Suprapubic skin (tissue), 4 donors: Measurements from ENCODE around the gene TCAP.

ENCODE experiments used
- EP300 ChIP-seq: sonication (generic); formaldehyde crosslinking; IDR thresholded peaks from one replicate; pipeline ENCODE4 v1.6.1; 2017; ENCODE audit warnings: antibody characterized with exemption
- POLR2A ChIP-seq, 2 donors: fragments of 450-650 bp; IDR thresholded peaks; one replicate each; pipeline ENCODE4 v1.6.1; 2017; ENCODE audit warnings: antibody characterized with exemption in 2 of 2, mild to moderate bottlenecking in 2 of 2, moderate library complexity in 2 of 2
- POLR2AphosphoS5 ChIP-seq, 3 donors: sonication (generic); formaldehyde crosslinking; IDR thresholded peaks; one replicate each; pipeline ENCODE4 v1.6.1; 2017; ENCODE audit warnings: antibody characterized with exemption in 3 of 3
- TF ChIP-seq, protein P1 (sequence below), 2 donors: fragments of 200-600 bp in 1 of 2; fragments of 450-650 bp in 1 of 2; sonication (generic) in 1 of 2; IDR thresholded peaks; one replicate each; pipeline ENCODE4 v1.5.1; 2016 to 2019; ENCODE audit warnings: antibody characterized with exemption in 2 of 2, mild to moderate bottlenecking in 1 of 2, moderate library complexity in 1 of 2

DNA sequence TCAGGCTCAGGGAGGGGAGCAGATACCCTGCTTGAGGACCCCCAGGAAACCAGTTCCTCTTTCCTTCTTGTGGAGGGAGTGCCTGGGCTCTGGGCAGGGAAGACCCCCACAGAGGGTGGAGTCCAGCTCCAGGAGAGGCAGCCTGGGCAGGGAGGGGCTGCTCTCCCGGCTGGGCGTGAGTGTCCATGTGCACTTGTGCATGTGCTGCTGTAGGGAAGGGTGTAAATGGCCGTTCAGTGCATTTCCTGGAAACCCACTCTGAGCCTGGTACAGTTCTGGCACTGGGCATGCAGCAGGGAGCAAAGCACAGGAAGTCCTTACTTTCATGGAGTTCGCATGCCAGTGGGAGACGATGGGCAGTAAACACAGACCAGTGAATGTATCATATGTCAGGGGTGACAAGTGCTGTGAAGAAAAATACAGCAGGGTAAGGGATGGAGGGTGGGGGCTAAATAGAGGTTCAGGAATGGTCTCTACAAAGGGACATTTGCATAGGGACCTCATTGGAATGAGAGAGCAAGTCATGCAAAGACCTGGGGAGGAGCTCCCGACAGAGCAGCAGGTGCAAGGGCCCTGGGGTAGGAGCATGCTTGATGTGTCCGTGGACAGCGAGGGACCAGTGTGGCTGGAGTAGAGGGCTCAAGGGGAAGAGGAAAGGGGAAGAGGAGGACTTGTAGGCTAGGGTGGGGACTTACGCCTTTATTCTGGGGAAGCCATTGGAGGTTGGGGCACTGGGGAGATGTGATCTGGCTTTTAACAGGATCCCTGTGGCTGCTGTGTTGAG, 22.7 kb upstream of the TCAP start:
- TF ChIP-seq, protein P1, sequence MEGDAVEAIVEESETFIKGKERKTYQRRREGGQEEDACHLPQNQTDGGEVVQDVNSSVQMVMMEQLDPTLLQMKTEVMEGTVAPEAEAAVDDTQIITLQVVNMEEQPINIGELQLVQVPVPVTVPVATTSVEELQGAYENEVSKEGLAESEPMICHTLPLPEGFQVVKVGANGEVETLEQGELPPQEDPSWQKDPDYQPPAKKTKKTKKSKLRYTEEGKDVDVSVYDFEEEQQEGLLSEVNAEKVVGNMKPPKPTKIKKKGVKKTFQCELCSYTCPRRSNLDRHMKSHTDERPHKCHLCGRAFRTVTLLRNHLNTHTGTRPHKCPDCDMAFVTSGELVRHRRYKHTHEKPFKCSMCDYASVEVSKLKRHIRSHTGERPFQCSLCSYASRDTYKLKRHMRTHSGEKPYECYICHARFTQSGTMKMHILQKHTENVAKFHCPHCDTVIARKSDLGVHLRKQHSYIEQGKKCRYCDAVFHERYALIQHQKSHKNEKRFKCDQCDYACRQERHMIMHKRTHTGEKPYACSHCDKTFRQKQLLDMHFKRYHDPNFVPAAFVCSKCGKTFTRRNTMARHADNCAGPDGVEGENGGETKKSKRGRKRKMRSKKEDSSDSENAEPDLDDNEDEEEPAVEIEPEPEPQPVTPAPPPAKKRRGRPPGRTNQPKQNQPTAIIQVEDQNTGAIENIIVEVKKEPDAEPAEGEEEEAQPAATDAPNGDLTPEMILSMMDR (IDR thresholded peaks at IDR 0.05): no peak
- no peak for TF ChIP-seq POLR2A (IDR thresholded peaks at IDR 0.05)
- TF ChIP-seq EP300: no peak
- no peak for TF ChIP-seq POLR2AphosphoS5 (IDR thresholded peaks at IDR 0.05)
